PC-9 (cell line): ENCODE data around the gene ADGRL1.

Experiments used
- CTCF ChIP-seq: fragments of 200-600 bp; sonication (generic); conservative IDR thresholded peaks from 2 replicates; pipeline ENCODE4 v1.6.1; 2017; ENCODE audit warnings: mixed run types, antibody characterized with exemption, mild to moderate bottlenecking, moderate library complexity
- EZH2 ChIP-seq: fragments of 200-600 bp; sonication (generic); IDR thresholded peaks from 2 replicates; pipeline ENCODE4 v1.8.0; 2017; ENCODE audit warnings: antibody characterized with exemption, low read depth

- TF ChIP-seq EZH2 (no peak), CTCF (no peak)
Measured at GRCh38 chr19:14103310-14103709, 102.7 kb downstream of the ADGRL1 start.
